Stimulated activated CD4-positive, alpha-beta T cell treated with anti-CD3 and anti-CD28 coated beads, Interleukin-12 subunit alpha, Interleukin-12 subunit beta, amount 100 ng/mL, for 48 hours (primary cell): ENCODE results near the gene VPS35L.

Source experiments
- DNase-seq, 3 donors: peaks; one replicate each; pipeline ENCODE4 v3.0.0-alpha.2; 2020; ENCODE audit warnings: low read depth in 2 of 3, low spot score in 1 of 3

The VPS35L gene

GRCh38 chr16:19745286-19746010, 189.9 kb downstream of the VPS35L start:
- no peak for DNase-seq

- no peak for DNase-seq
Measured at GRCh38 chr16:19746561-19746960, 191.1 kb downstream of the VPS35L start.

- DNase-seq, result no peak
Measured at GRCh38 chr16:19748389-19749168, 193.1 kb downstream of the VPS35L start.

GRCh38 chr16:19749571-19750080, 194.1 kb downstream of the VPS35L start:
- DNase-seq, result no peak
